Measurements from ENCODE around the gene TOM1. TPM values are rescaled to one million over a fixed set of nuclear protein-coding genes. Genes with fewer than 3 reads are reported as not detected.

TOM1 gene
- total RNA-seq, 1 donor from 2014 or later, result 54.6 TPM

GRCh38 chr22:35343664-35344550, 44.2 kb downstream of the TOM1 start:
- no peak for DNase-seq (ENCODE audit: extremely low read depth, low read depth, low spot score)

GRCh38 chr22:35344956-35345690, 45.4 kb downstream of the TOM1 start:
- DNase-seq (ENCODE audit: extremely low read depth, low read depth, low spot score), result no peak

- no peak for DNase-seq (ENCODE audit: extremely low read depth, low read depth, low spot score)
These were observed 46.3 kb downstream of the TOM1 start for GRCh38 chr22:35345808-35346505.

GRCh38 chr22:35346596-35347220, 47.0 kb downstream of the TOM1 start:
- DNase-seq (ENCODE audit: extremely low read depth, low read depth, low spot score), result no peak

- no peak for DNase-seq (ENCODE audit: extremely low read depth, low read depth, low spot score)
These were observed 47.8 kb downstream of the TOM1 start for GRCh38 chr22:35347462-35347861.

- no peak for DNase-seq (ENCODE audit: extremely low read depth, low read depth, low spot score)
These were observed 48.4 kb downstream of the TOM1 start for GRCh38 chr22:35348026-35348590.

- no peak for DNase-seq (ENCODE audit: extremely low read depth, low read depth, low spot score)
These were observed 49.0 kb downstream of the TOM1 start for GRCh38 chr22:35348703-35349102.

- no peak for DNase-seq (ENCODE audit: extremely low read depth, low read depth, low spot score)
These were observed 49.6 kb downstream of the TOM1 start for GRCh38 chr22:35349368-35349703.

GRCh38 chr22:35349704-35350538, 50.2 kb downstream of the TOM1 start:
- DNase-seq (ENCODE audit: extremely low read depth, low read depth, low spot score), result no peak

GRCh38 chr22:35350539-35351503, 51.1 kb downstream of the TOM1 start:
- DNase-seq (ENCODE audit: extremely low read depth, low read depth, low spot score), result no peak

GRCh38 chr22:35352214-35353111, 52.8 kb downstream of the TOM1 start:
- no peak for DNase-seq (ENCODE audit: extremely low read depth, low read depth, low spot score)

GRCh38 chr22:35353318-35353717, 53.6 kb downstream of the TOM1 start:
- no peak for DNase-seq (ENCODE audit: extremely low read depth, low read depth, low spot score)

- no peak for DNase-seq (ENCODE audit: extremely low read depth, low read depth, low spot score)
These were observed 54.4 kb downstream of the TOM1 start for GRCh38 chr22:35354068-35354467.

- DNase-seq (ENCODE audit: extremely low read depth, low read depth, low spot score), result no peak
These were observed 58.4 kb downstream of the TOM1 start for GRCh38 chr22:35357883-35358621.

GRCh38 chr22:35359380-35360065, 59.8 kb downstream of the TOM1 start:
- DNase-seq (ENCODE audit: extremely low read depth, low read depth, low spot score), result no peak

- DNase-seq (ENCODE audit: extremely low read depth, low read depth, low spot score), result no peak
These were observed 61.4 kb downstream of the TOM1 start for GRCh38 chr22:35361001-35361558.

All from glomerular endothelial cell (primary cell).